Measurements from ENCODE around the gene SEMA3E. TPM values are rescaled to one million over a fixed set of nuclear protein-coding genes. Genes with fewer than 3 reads are reported as not detected.

Gene SEMA3E
- total and polyA plus RNA-seq, 8 donors, result 0.19 to 9.2 (median 0.93) TPM; not detected in 1

DNA sequence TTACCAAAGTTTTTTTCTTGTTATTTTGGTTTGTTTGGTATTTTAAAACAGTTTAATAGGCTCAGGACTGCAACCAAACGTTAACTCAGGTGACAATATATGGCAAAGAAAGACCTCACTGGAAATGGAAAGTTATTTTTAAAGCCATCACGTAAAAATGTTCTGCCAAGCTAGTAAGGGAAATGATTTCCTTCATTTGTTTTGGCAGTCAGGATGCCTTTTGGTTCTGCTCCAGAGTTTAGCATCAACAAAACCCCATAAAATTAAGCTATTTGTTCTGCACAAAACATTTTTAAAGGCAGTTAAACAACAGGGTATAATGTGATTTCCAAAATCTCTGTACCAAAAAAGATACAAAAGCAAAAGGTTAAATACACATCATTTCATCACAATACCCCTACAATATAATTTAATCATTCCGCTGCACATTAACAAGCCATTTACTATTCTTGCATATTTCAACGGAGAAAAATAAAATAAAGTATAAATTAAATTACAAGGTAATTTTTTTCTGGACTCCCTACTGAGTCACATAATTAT lies 172.4 kb downstream of the SEMA3E start:
- Histone ChIP-seq H3K27ac (no peak overlapping the region), H3K27me3 (no peaks in the 10 kb centered on the region), H3K4me3 (no peak overlapping the region), H3K4me1 (no peaks in the 10 kb centered on the region), H3K36me3 (no peaks in the 10 kb centered on the region), H3K9me3 (no peaks in the 10 kb centered on the region)
- intact Hi-C loops (cut with DNase I; ENCODE audit: low total_unique reads), result no loop called here
- 36 to 51% (median 47%) methylated on average over 4 of the region's 4 CpGs for WGBS, 5 donors
- no peak for DNase-seq
- TF ChIP-seq POLR2A (IDR thresholded peaks at IDR 0.05) (no peak), POLR2AphosphoS5 (IDR thresholded peaks at IDR 0.05) (no peak), EP300 (IDR thresholded peaks at IDR 0.05) (no peak)
- TF ChIP-seq, protein P1, sequence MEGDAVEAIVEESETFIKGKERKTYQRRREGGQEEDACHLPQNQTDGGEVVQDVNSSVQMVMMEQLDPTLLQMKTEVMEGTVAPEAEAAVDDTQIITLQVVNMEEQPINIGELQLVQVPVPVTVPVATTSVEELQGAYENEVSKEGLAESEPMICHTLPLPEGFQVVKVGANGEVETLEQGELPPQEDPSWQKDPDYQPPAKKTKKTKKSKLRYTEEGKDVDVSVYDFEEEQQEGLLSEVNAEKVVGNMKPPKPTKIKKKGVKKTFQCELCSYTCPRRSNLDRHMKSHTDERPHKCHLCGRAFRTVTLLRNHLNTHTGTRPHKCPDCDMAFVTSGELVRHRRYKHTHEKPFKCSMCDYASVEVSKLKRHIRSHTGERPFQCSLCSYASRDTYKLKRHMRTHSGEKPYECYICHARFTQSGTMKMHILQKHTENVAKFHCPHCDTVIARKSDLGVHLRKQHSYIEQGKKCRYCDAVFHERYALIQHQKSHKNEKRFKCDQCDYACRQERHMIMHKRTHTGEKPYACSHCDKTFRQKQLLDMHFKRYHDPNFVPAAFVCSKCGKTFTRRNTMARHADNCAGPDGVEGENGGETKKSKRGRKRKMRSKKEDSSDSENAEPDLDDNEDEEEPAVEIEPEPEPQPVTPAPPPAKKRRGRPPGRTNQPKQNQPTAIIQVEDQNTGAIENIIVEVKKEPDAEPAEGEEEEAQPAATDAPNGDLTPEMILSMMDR (IDR thresholded peaks at IDR 0.05), result no peak

DNA sequence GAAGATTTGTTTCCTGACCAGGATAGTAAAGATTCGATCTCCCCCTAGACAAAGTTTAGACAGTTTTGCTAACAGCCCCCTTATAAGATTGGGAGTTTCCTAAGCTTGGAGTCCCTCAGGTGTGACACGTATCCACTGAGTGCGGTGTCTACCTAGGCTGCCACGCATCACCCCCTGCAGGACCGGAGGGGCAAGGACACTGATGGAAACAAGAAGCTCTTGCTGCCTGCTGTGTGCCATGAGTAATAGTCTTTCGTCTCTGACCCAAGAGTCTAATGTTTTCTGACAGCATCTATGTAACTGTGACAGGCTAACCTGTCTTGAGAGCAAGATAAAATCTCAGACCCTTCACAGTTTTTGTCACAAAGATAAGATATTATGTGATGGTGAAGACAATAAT lies 173.5 kb downstream of the SEMA3E start:
- WGBS, 5 donors, result 67 to 84% (median 71%) methylated on average over 6 of the region's 6 CpGs
- DNase-seq, result no peak
- Histone ChIP-seq H3K27ac (no peak overlapping the region), H3K27me3 (no peaks in the 10 kb centered on the region), H3K4me3 (no peak overlapping the region), H3K36me3 (no peaks in the 10 kb centered on the region), H3K9me3 (no peaks in the 10 kb centered on the region), H3K4me1 (no peaks in the 10 kb centered on the region)
- TF ChIP-seq EP300 (IDR thresholded peaks at IDR 0.05), result no peak
- TF ChIP-seq, protein P1 (IDR thresholded peaks at IDR 0.05), result no peak
- no peak for TF ChIP-seq POLR2AphosphoS5 (IDR thresholded peaks at IDR 0.05)
- no peak for TF ChIP-seq POLR2A (IDR thresholded peaks at IDR 0.05)
- intact Hi-C loops (cut with DNase I; ENCODE audit: low total_unique reads), result no loop called here

DNA sequence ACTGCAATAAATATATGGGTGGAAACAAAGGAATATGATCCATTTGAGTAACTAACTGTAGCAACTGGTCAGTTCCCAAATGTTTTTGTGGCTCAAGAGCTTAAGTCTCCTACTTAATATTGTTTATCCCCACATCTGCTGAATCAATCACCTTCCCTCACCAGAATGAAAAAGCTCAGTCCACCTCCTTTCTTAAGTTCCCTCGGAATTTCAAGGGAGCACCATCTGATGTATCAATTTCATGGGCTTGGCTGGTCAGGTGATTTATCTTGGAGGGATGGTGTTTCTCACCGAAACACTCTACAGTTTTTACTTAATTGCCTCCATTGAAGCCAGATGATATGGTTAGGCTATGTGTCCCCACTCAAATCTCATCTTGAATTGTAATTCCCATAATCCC lies 176.6 kb downstream of the SEMA3E start:
- H3K4me3 ChIP-seq, result no peak overlapping the region
- H3K27ac ChIP-seq, result no peak overlapping the region
- intact Hi-C loops (cut with DNase I; ENCODE audit: low total_unique reads), result no loop called here
- DNase-seq, result no peak
- peaks cover 0 to 14% (median 0%) of the 10 kb centered on the region in 4 donors for H3K4me1 ChIP-seq
- no peaks in the 10 kb centered on the region for H3K27me3 ChIP-seq
- no peaks in the 10 kb centered on the region for H3K36me3 ChIP-seq
- 88 to 98% (median 90%) methylated on average over 2 of the region's 2 CpGs for WGBS, 5 donors
- no peak for TF ChIP-seq EP300 (IDR thresholded peaks at IDR 0.05)
- no peak for TF ChIP-seq POLR2A (IDR thresholded peaks at IDR 0.05)
- TF ChIP-seq POLR2AphosphoS5 (IDR thresholded peaks at IDR 0.05), result no peak
- TF ChIP-seq, protein P1 (IDR thresholded peaks at IDR 0.05), result no peak
- no peaks in the 10 kb centered on the region for H3K9me3 ChIP-seq

DNA sequence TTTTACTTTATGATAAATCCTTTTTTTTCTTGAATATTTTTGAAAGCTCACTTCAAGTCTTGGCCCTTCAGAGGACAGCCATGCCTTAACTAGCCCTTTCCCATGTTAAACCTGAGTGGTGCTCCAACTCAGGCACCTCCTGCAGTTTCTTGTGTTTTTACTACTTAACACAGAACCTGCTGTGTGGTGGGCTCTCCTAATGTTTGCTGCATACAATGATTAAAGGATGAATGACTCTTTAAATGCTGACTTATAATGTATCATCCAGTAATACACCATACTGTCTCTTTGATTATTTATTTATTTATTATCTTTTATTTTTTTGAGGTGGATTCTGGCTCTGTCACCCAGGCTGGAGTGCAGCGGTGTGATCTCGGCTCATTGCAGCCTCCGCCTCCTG lies 179.4 kb downstream of the SEMA3E start:
- no peaks in the 10 kb centered on the region for H3K27me3 ChIP-seq
- H3K36me3 ChIP-seq, result no peaks in the 10 kb centered on the region
- no peak overlapping the region for H3K4me3 ChIP-seq
- intact Hi-C loops (cut with DNase I; ENCODE audit: low total_unique reads), result no loop called here
- no peaks in the 10 kb centered on the region for H3K9me3 ChIP-seq
- peaks cover 0 to 14% (median 0%) of the 10 kb centered on the region in 4 donors for H3K4me1 ChIP-seq
- H3K27ac ChIP-seq, result no peak overlapping the region
- DNase-seq, result no peak
- WGBS, 5 donors, result 95 to 100% (median 97%) methylated on average over 3 of the region's 3 CpGs
- TF ChIP-seq, protein P1 (IDR thresholded peaks at IDR 0.05), result no peak
- TF ChIP-seq POLR2A (IDR thresholded peaks at IDR 0.05), result no peak
